B cell (primary cell): ENCODE results near the gene ACOX3. TPM values are rescaled to one million over a fixed set of nuclear protein-coding genes. Genes with fewer than 3 reads are reported as not detected.

ENCODE experiments used
- ATAC-seq: fragments of 200-7000 bp; cut with Tn5 transposase; one replicate; pipeline ENCODE4 v1.10.0; 2021; ENCODE audit warnings: low read depth, mild to moderate bottlenecking, moderate number of reproducible peaks, moderate library complexity
- CTCF ChIA-PET: fragments of 350-600 bp; sonication (Branson Sonifier 250); formaldehyde crosslinking; loops from one replicate; lab custom pipeline; 2021; ENCODE audit warnings: antibody characterized with exemption, inconsistent platforms; lab: Charles Lee
- POLR2A ChIA-PET: fragments of 350-600 bp; sonication (Branson Sonifier 250); formaldehyde crosslinking; loops from one replicate; lab custom pipeline; 2021; ENCODE audit warnings: antibody characterized with exemption; lab: Charles Lee
- DNase-seq: peaks from one replicate; pipeline ENCODE4 v3.0.0; 2013
- H2AFZ ChIP-seq: 2 replicates; pipeline ENCODE4 v1.6.1; 2012; ENCODE audit warnings: mild to moderate bottlenecking, low read depth, low read length; ENCODE audit not compliant: insufficient read depth, poor library complexity, severe bottlenecking
- H3K27ac ChIP-seq, 2 donors: 1 replicate in 1 of 2; 2 replicates in 1 of 2; pipeline ENCODE4 v1.5.1; 2012 to 2013; ENCODE audit warnings: low read length in 2 of 2, mild to moderate bottlenecking in 2 of 2, moderate library complexity in 1 of 2
- H3K27me3 ChIP-seq, 4 experiments: fragments of 200-600 bp in 1 of 4; sonication (generic) in 1 of 4; replicated peaks in 1 of 4; 1 replicate in 2 of 4; 2 replicates in 2 of 4; pipeline versions ENCODE4 v1.6.1 to v1.7.0; 2013 to 2016; ENCODE audit warnings: low read length in 3 of 4, mild to moderate bottlenecking in 2 of 4, mixed read lengths in 1 of 4, moderate library complexity in 1 of 4; ENCODE audit not compliant: insufficient read depth in 4 of 4, control insufficient read depth in 3 of 4; ENCODE audit errors: control extremely low read depth in 1 of 4
- H3K36me3 ChIP-seq, 2 experiments: replicated peaks in 1 of 2; 1 replicate in 1 of 2; 2 replicates in 1 of 2; pipeline versions ENCODE4 v1.6.1 to v1.7.1; 2013; ENCODE audit warnings: low read length in 1 of 2; ENCODE audit not compliant: insufficient read depth in 2 of 2, control insufficient read depth in 1 of 2; ENCODE audit errors: control extremely low read depth in 1 of 2, extremely low read depth in 1 of 2
- H3K4me1 ChIP-seq, 2 donors: fragments of 200-600 bp in 1 of 2; sonication (generic) in 1 of 2; 1 replicate in 1 of 2; 2 replicates in 1 of 2; pipeline versions ENCODE4 v1.5.1 to v1.6.1; 2013 to 2017; ENCODE audit warnings: low read length in 2 of 2; ENCODE audit not compliant: control insufficient read depth in 2 of 2, insufficient read depth in 2 of 2
- H3K4me2 ChIP-seq: replicated peaks from 2 replicates; pipeline ENCODE3; 2012; ENCODE audit warnings: mild to moderate bottlenecking, low read depth, low read length; ENCODE audit not compliant: poor library complexity, severe bottlenecking
- H3K4me3 ChIP-seq, 5 experiments: fragments of 200-600 bp in 1 of 5; sonication (generic) in 1 of 5; 1 replicate in 3 of 5; 2 replicates in 2 of 5; pipeline versions ENCODE4 v1.5.1 to v1.7.0; 2011 to 2016; ENCODE audit warnings: low read length in 4 of 5, mild to moderate bottlenecking in 4 of 5, low read depth in 2 of 5, control low read depth in 1 of 5, moderate library complexity in 1 of 5; ENCODE audit not compliant: insufficient read depth in 1 of 5; ENCODE audit errors: control extremely low read depth in 1 of 5, extremely low read depth in 1 of 5
- H3K79me2 ChIP-seq: fragments of 200-600 bp; sonication (generic); one replicate; pipeline ENCODE4 v1.6.0; 2016; ENCODE audit warnings: low read length; ENCODE audit not compliant: control insufficient read depth, insufficient read depth
- H3K9ac ChIP-seq: fragments of 200-600 bp; sonication (generic); 2 replicates; pipeline ENCODE4 v1.6.1; 2017; ENCODE audit warnings: mild to moderate bottlenecking, low read length, moderate library complexity
- H3K9me3 ChIP-seq, 3 donors: one replicate each; pipeline versions ENCODE4 v1.6.1 to v1.7.1; 2013; ENCODE audit warnings: low read length in 2 of 3; ENCODE audit not compliant: control insufficient read depth in 2 of 3, insufficient read depth in 1 of 3; ENCODE audit errors: control extremely low read depth in 1 of 3
- H4K20me1 ChIP-seq: 2 replicates; pipeline ENCODE4 v1.6.0; 2012; ENCODE audit warnings: mild to moderate bottlenecking, low read length; ENCODE audit not compliant: insufficient read depth, control insufficient read depth, poor library complexity, severe bottlenecking
- H3K27ac Mint-ChIP-seq: one replicate; pipeline ENCODE4 v1.8.0; 2021; ENCODE audit warnings: mixed read lengths
- H3K27me3 Mint-ChIP-seq: one replicate; pipeline ENCODE4 v1.8.0; 2021; ENCODE audit warnings: mixed read lengths
- H3K4me1 Mint-ChIP-seq: one replicate; pipeline ENCODE4 v1.8.0; 2021; ENCODE audit warnings: mixed read lengths
- H3K4me3 Mint-ChIP-seq: one replicate; pipeline ENCODE4 v1.8.0; 2021; ENCODE audit warnings: mixed read lengths
- H3K9me3 Mint-ChIP-seq: one replicate; pipeline ENCODE4 v1.8.0; 2022; ENCODE audit warnings: mixed read lengths; ENCODE audit not compliant: insufficient read depth
- EZH2 ChIP-seq: IDR thresholded peaks from 2 replicates; pipeline ENCODE4 v1.6.1; 2012; ENCODE audit warnings: borderline replicate concordance, low read depth, mild to moderate bottlenecking, moderate library complexity, low read length; ENCODE audit not compliant: insufficient read depth, poor library complexity, severe bottlenecking
- WGBS: methylation state at CpG from one replicate; pipeline ENCODE4 v1.1.5; 2013; ENCODE audit warnings: missing lambda C conversion rate; ENCODE audit not compliant: insufficient coverage; 5-methylcytosine and 5-hydroxymethylcytosine counted together
- intact Hi-C: fragments of 100-400 bp; cut with micrococcal nuclease; formaldehyde crosslinking; loops from one replicate; pipeline ENCODE4 v1.10.0; 2022
- polyA plus RNA-seq: library from polyadenylated mRNA; depleted of rRNA; stranded (reverse); fragments of >200 nt; gene quantifications from 2 replicates; pipeline ENCODE4 v1.2.3, GENCODE V29; 2012
- total RNA-seq, 2 donors: library from RNA; stranded (reverse); fragments of 120-200 nt in 1 of 2; gene quantifications; 1 replicate in 1 of 2; 2 replicates in 1 of 2; pipeline versions ENCODE4 v1.2.3 to v1.2.4, GENCODE V29; 2013 to 2022
- TF ChIP-seq, protein P1 (sequence below): fragments of 200-600 bp; IDR thresholded peaks from one replicate; pipeline ENCODE4 v1.8.0; 2022; ENCODE audit warnings: antibody characterized with exemption, mild to moderate bottlenecking

ACOX3 gene
- total and polyA plus RNA-seq, 2 donors (not counting 1 experiment from before 2014, with no cell fraction given) = 4.6 to 23.1 TPM

DNA sequence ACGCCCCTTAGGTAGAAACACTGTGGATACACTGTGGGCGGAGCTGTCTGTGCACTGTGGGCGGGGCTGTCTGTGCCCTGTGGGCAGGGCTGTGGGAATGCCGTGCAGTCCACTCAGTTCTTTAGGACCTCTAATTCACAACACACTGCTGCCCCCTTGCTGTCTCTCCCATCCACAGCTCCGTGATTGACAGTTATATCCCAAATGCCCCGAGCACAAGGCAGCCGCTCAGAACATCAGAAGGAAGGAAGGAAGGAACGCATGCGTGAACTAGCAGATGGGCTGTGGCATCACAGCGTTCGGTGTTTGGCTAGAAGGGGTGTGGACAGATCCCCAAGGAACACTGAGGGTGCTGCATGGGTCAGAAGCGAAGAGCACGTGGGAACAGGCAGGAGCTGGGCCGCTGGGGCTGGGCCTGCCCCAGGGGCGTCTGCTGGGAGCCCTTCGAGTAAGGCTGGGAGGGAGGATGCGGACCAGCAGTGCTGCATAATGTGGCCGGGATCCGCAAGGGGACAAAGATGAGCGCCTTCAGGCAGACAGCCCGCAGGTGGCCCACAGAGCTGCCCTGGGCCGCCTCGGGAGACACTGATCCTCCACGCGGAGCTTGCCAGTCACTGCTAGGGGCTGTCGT is 29.8 kb downstream of the ACOX3 start:
- Histone ChIP-seq H4K20me1 (no peaks in the 10 kb centered on the region), H3K9me3 (no peaks in the 10 kb centered on the region), H3K4me2 (peak overlapping the region; percentile 30), H2AFZ (no peak overlapping the region), H3K4me1 (peaks cover 0 to 6% of the 10 kb centered on the region in 2 donors), H3K36me3 (peaks cover 0 to 42% of the 10 kb centered on the region in 2 experiments), H3K27ac (no peak overlapping the region), H3K9ac (no peak overlapping the region), H3K4me3 (no peak overlapping the region), H3K79me2 (no peaks in the 10 kb centered on the region), H3K27me3 (no peaks in the 10 kb centered on the region)
- peak; percentile 51 for ATAC-seq
- DNase-seq = no peak
- Mint-ChIP-seq H3K4me1 (peaks cover 5% of the 10 kb centered on the region), H3K27ac (no peak overlapping the region), H3K4me3 (peak overlapping the region; percentile 5), H3K9me3 (no peaks in the 10 kb centered on the region), H3K27me3 (no peaks in the 10 kb centered on the region)
- TF ChIP-seq, protein P1, sequence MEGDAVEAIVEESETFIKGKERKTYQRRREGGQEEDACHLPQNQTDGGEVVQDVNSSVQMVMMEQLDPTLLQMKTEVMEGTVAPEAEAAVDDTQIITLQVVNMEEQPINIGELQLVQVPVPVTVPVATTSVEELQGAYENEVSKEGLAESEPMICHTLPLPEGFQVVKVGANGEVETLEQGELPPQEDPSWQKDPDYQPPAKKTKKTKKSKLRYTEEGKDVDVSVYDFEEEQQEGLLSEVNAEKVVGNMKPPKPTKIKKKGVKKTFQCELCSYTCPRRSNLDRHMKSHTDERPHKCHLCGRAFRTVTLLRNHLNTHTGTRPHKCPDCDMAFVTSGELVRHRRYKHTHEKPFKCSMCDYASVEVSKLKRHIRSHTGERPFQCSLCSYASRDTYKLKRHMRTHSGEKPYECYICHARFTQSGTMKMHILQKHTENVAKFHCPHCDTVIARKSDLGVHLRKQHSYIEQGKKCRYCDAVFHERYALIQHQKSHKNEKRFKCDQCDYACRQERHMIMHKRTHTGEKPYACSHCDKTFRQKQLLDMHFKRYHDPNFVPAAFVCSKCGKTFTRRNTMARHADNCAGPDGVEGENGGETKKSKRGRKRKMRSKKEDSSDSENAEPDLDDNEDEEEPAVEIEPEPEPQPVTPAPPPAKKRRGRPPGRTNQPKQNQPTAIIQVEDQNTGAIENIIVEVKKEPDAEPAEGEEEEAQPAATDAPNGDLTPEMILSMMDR = no peak
- no peak for TF ChIP-seq EZH2
- intact Hi-C loops = no loop called here
- WGBS = 62% methylated on average over 26 of the region's 26 CpGs
- ChIA-PET POLR2A (interaction anchor here (0.6 kb wide), 1 partner anchor 1316 kb away, joined by 6 read pairs; no protein-coding TSS in a partner anchor), CTCF (interaction anchor here (0.7 to 2.3 kb wide), 3 partner anchors 9 to 606 kb away, joined by 3 to 9 read pairs (median 3); no protein-coding TSS in a partner anchor)

DNA sequence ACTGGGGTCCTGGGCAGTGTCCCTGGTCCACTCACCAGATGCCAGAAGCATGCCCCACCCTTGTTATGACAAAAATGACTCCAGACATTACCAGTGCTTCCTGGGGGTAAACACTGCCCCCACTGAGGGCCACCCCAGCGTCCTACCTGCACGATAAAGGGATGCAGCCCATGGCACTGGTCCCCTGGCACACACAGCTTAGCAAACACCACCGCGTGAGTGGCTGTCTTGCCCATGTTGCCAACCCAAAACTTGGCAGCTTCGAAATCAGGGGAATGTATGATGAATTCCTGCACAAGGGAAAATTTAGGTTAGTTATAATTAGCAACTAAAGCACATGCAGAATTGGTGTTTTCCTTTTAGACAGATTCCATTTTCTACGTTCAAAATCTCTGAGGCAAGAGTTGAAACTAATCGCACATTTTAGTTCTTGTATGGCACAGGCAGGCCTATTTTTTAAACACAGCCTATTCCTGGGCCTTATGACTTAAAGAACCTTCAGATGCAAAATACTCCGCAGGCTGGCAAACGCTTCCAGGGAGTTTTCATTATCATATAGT is 30.4 kb downstream of the ACOX3 start:
- Histone ChIP-seq H3K9me3 (no peaks in the 10 kb centered on the region), H3K4me2 (no peak overlapping the region), H3K27me3 (no peaks in the 10 kb centered on the region), H3K27ac (no peak overlapping the region), H3K4me1 (peaks cover 0 to 6% of the 10 kb centered on the region in 2 donors), H3K9ac (no peak overlapping the region), H2AFZ (no peak overlapping the region), H4K20me1 (no peaks in the 10 kb centered on the region), H3K4me3 (no peak overlapping the region), H3K36me3 (peaks cover 0 to 42% of the 10 kb centered on the region in 2 experiments), H3K79me2 (no peaks in the 10 kb centered on the region)
- ChIA-PET POLR2A (interaction anchor here (0.6 kb wide), 1 partner anchor 1315 kb away, joined by 6 read pairs; no protein-coding TSS in a partner anchor), CTCF (interaction anchor here (0.7 to 2.3 kb wide), 3 partner anchors 8 to 606 kb away, joined by 3 to 9 read pairs (median 3); no protein-coding TSS in a partner anchor)
- 95% methylated on average over 6 of the region's 9 CpGs for WGBS
- Mint-ChIP-seq H3K27ac (no peak overlapping the region), H3K4me3 (no peak overlapping the region), H3K4me1 (peaks cover 5% of the 10 kb centered on the region), H3K27me3 (no peaks in the 10 kb centered on the region), H3K9me3 (no peaks in the 10 kb centered on the region)
- TF ChIP-seq, protein P1 = no peak
- no peak for TF ChIP-seq EZH2
- ATAC-seq = no peak
- intact Hi-C loops = no loop called here
- DNase-seq = no peak
